ENCODE results near the gene PGS1. TPM values are rescaled to one million over a fixed set of nuclear protein-coding genes. Genes with fewer than 3 reads are reported as not detected.

Gene PGS1
- total and polyA plus RNA-seq, 2 of the 8 experiments (the other 6 are each of a cell fraction or from before 2014, with no cell fraction given), result 46.7 to 60.0 TPM

- no peak for TF ChIP-seq RBBP5 (IDR thresholded peaks at IDR 0.05; ENCODE audit: borderline replicate concordance, low read depth, low read length)
- TF ChIP-seq BRCA1 (IDR thresholded peaks at IDR 0.05; ENCODE audit: low read depth, low read length), result no peak
- TF ChIP-seq ZNF274 (IDR thresholded peaks at IDR 0.05; ENCODE audit: borderline replicate concordance, extremely low read depth, low read length), result no peak
- no peak for TF ChIP-seq SIX5 (IDR thresholded peaks at IDR 0.05; ENCODE audit: low read depth, low read length)
- TF ChIP-seq JUND (IDR thresholded peaks at IDR 0.05; ENCODE audit: low read length), result no peak
These were observed 43.2 kb upstream of the PGS1 start (continued) for GRCh38 chr17:78335209-78335608.
